HepG2 (cell line): ENCODE measurements around the gene NNMT.

Experiments used
- ARNTL ChIP-seq: sonication (generic); formaldehyde crosslinking; IDR thresholded peaks from 2 replicates; pipeline ENCODE4 v1.4.0; 2020; ENCODE audit warnings: mild to moderate bottlenecking, missing genetic modification reagents
- CBFB ChIP-seq: sonication (generic); formaldehyde crosslinking; IDR thresholded peaks from 2 replicates; pipeline ENCODE4 v1.4.0; 2020; ENCODE audit warnings: missing genetic modification reagents
- FOXA3 ChIP-seq: IDR thresholded peaks from 2 replicates; pipeline ENCODE4 v1.6.1; 2016; ENCODE audit warnings: missing genetic modification reagents, missing compliant biosample characterization
- HNF4G ChIP-seq, 2 experiments: sonication (generic) in 1 of 2; formaldehyde crosslinking in 1 of 2; IDR thresholded peaks; 2 replicates each; pipeline versions ENCODE4 v1.4.0 to v1.6.1; 2011 to 2020; ENCODE audit warnings: borderline replicate concordance in 2 of 2, low read depth in 2 of 2, mild to moderate bottlenecking in 2 of 2, low read length in 1 of 2, missing genetic modification reagents in 1 of 2, moderate library complexity in 1 of 2
- IKZF4 ChIP-seq: sonication (generic); formaldehyde crosslinking; IDR thresholded peaks from 2 replicates; pipeline ENCODE4 v1.5.1; 2020; ENCODE audit warnings: borderline replicate concordance, mild to moderate bottlenecking, low read depth, missing genetic modification reagents; ENCODE audit errors: not compliant biosample characterization
- POLR2AphosphoS5 ChIP-seq: IDR thresholded peaks from 2 replicates; pipeline ENCODE4 v1.6.1; 2012; ENCODE audit warnings: low read depth, low read length
- ZFX ChIP-seq: sonication (generic); formaldehyde crosslinking; IDR thresholded peaks from 2 replicates; pipeline ENCODE4 v1.4.0; 2020; ENCODE audit warnings: mild to moderate bottlenecking, low read depth, missing genetic modification reagents, moderate library complexity
- ZNF766 ChIP-seq: sonication (generic); formaldehyde crosslinking; IDR thresholded peaks from 2 replicates; pipeline ENCODE4 v1.5.0; 2020; ENCODE audit warnings: missing genetic modification reagents, borderline replicate concordance
- TF ChIP-seq, protein P1 (sequence below): sonication (generic); formaldehyde crosslinking; conservative IDR thresholded peaks from 2 replicates; pipeline ENCODE4 v1.4.0; 2020; ENCODE audit warnings: missing genetic modification reagents
- TF ChIP-seq, protein P2 (sequence below): fragments of 450-650 bp; IDR thresholded peaks from 2 replicates; pipeline ENCODE4 v1.6.1; 2017; ENCODE audit warnings: mild to moderate bottlenecking

DNA sequence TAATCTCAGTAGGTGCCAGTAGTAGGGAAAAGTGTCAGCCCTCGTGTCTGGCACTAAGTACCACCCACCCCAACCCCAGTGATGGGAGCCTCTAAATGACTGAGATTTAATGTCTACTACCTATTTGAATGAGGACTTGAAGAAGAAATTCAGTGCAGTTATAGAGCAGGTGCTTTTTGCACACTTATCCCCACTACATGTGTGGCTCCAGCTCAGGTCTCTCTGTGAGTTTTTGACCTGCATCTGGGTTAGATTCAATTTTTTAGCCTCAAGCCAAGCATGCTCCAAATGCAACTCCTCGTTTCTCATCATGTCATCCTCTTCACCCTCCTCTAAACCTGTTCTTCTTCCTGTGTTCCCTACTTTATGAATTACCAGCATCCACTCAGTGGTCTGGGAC lies 24.9 kb upstream of the NNMT start:
- TF ChIP-seq ARNTL (CRISPR knock-in tag) (no peak), HNF4G (IDR thresholded peaks at IDR 0.05; ENCODE audit: borderline replicate concordance, low read depth, low read length) (no peak), HNF4G (CRISPR knock-in tag; IDR thresholded peaks at IDR 0.05; ENCODE audit: borderline replicate concordance, low read depth) (no peak), POLR2AphosphoS5 (no peak), FOXA3 (CRISPR knock-in tag) (no peak), ZNF766 (CRISPR knock-in tag) (no peak), CBFB (CRISPR knock-in tag) (no peak), IKZF4 (CRISPR knock-in tag) (no peak), ZFX (CRISPR knock-in tag) (no peak)
- TF ChIP-seq, protein P1, sequence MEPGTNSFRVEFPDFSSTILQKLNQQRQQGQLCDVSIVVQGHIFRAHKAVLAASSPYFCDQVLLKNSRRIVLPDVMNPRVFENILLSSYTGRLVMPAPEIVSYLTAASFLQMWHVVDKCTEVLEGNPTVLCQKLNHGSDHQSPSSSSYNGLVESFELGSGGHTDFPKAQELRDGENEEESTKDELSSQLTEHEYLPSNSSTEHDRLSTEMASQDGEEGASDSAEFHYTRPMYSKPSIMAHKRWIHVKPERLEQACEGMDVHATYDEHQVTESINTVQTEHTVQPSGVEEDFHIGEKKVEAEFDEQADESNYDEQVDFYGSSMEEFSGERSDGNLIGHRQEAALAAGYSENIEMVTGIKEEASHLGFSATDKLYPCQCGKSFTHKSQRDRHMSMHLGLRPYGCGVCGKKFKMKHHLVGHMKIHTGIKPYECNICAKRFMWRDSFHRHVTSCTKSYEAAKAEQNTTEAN: no peak
- TF ChIP-seq, protein P2, sequence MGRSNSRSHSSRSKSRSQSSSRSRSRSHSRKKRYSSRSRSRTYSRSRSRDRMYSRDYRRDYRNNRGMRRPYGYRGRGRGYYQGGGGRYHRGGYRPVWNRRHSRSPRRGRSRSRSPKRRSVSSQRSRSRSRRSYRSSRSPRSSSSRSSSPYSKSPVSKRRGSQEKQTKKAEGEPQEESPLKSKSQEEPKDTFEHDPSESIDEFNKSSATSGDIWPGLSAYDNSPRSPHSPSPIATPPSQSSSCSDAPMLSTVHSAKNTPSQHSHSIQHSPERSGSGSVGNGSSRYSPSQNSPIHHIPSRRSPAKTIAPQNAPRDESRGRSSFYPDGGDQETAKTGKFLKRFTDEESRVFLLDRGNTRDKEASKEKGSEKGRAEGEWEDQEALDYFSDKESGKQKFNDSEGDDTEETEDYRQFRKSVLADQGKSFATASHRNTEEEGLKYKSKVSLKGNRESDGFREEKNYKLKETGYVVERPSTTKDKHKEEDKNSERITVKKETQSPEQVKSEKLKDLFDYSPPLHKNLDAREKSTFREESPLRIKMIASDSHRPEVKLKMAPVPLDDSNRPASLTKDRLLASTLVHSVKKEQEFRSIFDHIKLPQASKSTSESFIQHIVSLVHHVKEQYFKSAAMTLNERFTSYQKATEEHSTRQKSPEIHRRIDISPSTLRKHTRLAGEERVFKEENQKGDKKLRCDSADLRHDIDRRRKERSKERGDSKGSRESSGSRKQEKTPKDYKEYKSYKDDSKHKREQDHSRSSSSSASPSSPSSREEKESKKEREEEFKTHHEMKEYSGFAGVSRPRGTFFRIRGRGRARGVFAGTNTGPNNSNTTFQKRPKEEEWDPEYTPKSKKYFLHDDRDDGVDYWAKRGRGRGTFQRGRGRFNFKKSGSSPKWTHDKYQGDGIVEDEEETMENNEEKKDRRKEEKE: no peak
